Ammon's horn (tissue), 1 donor: ENCODE measurements around the gene CMTM7.

Experiments used
- DNase-seq: peaks from one replicate; pipeline ENCODE4 v3.0.0-alpha.2; 2016; ENCODE audit warnings: low spot score

The CMTM7 gene

DNA sequence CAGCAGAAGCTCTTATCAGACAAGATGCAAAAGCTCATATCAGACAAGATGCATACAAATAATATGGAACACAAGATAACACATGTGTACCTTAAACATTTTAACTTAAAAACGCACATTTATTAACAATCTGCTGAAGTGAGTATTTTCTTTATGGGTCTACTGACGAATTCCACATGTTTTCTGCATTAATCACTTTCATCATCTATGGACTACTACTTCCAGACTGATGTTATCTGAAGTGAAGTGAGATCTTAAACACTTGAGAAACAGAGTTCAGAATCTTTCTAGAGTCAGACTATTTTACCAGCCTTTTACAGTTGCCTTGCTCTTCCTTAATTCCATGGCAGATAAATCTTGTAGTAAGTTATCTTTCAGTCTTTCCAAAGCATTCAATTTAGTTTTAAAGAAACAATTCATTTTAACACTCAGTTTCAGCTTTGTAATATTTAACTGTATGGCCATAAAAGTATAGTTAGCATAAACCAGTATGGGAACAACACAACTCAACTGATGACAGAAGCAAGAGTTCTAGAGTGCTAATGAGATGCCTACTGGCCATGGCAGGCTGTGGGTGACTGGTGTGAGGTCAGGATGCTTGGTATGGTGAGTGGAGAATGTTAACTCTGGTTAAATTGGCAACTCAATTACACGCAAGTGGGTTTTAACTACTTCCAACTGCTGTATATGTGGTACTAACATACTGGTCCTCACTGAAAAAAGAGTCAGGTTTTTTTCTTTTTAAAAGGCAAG lies 101.2 kb downstream of the CMTM7 start:
- no peak for DNase-seq

DNA sequence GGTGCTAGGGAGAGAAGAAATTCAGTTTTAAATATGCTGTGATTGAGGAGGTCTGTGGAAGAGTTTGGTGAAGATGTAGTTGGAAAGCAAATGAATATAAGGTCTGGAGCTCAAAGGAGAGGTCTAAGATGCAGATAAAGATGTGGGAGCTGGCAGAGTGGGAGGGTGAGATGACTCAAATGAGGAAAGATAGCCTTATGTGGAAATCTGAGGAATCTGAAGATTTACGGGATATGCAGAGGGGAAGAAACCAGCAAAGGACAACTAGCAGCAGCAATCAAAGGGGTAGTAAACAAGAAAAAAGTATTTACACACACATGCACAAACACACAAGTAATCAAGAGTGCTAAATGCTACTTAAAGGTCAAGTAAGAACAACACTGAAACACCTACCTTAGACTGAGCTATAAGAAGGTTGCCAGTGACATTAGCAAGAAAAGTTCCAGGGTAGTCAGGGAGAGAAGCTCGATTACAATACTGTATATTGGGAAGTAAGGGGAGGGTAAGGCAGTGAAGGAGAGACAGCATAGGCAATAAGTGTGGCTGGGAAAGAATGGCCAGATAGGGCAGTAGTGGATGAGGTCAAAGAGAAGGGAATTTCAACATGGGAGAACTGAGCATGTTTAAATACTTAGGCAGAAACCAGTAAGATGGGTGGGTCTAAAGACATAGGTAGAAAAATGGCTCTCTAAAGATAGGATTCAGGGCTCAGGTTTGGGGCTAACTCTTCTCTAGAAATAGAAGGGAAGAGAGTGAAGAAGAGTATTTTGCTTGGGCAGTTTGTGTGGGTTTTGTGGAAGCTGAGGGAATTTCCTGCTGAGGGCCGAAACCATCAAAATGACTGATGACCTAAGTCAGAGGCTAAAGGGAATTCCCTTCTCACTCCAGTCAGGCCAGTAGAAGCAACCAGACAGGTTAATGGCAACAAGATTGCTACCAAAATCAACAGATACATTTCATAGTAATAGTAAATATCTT lies 102.1 kb downstream of the CMTM7 start:
- DNase-seq = no peak

DNA sequence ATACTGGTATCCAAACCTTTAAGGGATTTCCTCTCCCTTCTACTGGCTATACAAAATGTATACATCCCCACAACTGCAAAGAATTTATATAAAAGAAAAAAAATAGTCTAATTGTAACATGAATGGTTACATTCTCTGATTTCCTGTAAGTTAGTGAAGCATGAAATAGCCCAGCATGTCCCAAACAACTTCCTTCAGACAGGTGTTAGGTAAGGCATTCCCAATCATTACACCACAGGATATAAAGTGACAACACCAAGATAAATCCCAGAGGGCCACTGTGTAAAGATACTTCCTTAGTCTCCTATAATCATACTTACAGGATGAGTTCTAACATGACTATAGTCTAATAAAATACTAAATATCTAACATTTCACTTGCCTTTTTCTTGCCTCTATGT lies 103.4 kb downstream of the CMTM7 start:
- DNase-seq = no peak

DNA sequence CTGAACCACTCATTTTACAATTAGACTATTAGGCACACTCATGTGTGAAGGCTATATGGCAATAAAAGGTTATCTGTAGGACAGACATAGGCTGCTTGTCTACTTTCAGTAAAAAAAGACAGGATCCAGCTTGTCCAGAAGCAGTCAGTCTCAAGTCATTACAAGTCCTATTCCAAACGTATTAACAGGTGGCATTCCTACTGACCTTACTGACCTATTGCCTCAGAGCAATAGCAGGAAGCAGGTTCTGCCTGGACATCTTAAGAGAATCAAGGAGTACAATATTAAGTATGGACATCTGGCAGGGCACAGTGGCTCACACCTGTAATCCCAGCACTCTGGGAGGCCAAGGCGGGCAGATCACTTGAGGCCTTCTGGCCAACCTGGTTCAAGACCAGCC lies 104.0 kb downstream of the CMTM7 start:
- no peak for DNase-seq

DNA sequence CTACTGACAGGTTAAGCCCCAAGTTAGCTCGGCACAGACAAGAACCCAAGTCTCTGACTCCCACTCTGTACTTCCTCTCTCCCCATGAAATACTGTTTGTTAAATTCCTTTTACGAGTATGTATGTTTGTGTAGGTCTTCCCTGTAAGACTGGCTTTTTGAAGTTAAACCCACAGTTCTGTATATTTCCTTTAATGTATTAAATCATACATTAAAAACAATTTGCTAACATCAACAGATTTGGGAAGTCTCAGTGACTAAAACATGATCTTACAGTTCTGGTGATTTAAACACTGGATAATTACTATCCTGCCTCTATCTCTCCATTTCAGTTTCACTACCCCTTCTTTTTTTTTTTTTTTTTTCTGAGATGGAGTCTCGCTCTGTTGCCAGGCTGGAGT lies 106.6 kb downstream of the CMTM7 start:
- no peak for DNase-seq

DNA sequence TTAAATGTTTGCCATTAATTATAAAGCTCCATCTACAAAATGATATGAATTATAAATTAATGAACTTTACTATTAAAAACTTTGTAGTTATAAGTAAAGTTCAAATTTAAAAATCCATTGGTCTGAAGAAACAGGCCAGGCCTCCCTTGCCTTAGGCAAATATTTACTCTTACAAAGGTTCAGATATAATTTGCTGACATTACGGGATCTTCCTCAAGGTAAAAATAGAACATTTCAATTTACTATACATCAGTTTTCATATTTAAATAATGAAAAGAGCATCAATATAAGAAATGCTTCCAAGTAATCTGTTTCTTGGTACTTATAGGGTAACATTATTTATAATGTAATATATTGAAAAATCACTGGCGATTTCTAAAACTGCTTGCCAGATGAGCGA lies 107.3 kb downstream of the CMTM7 start:
- no peak for DNase-seq

DNA sequence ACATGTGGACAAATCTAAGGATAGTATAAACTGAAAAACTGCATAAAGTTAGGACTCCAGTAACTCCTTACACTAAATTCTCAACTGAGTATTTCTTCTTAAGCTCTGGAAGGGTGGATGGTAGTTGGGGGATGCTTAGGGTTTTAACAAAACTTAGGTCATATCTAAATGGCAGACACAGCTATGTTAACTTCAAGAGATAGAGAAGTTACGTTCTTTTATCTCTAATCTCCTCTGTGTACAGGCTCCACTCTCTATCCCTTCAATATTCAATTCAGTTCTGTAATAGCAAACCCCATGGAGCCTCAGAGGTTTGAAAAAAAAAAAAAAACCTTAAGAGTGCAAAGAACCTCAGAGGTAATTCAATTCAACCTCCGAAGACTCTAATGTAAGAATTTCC lies 107.9 kb downstream of the CMTM7 start:
- DNase-seq = no peak

DNA sequence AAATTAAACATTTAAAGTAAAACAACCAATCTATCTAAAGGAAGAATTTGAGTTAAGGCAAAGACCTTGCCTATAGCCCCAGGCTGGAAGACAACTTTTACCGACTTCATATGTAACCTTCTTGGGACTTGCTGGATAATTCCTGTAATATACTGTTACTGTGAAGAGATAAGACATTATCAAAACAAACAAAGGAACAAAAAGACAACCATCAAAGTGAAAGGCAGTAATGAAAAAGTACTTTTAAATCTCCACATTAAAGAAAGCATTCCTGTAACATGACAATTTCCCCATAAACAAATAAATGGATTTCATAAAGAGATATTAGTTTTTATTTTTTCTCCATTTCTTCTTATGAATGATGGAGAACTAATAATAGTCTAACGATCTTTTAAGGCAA lies 108.6 kb downstream of the CMTM7 start:
- DNase-seq = no peak

DNA sequence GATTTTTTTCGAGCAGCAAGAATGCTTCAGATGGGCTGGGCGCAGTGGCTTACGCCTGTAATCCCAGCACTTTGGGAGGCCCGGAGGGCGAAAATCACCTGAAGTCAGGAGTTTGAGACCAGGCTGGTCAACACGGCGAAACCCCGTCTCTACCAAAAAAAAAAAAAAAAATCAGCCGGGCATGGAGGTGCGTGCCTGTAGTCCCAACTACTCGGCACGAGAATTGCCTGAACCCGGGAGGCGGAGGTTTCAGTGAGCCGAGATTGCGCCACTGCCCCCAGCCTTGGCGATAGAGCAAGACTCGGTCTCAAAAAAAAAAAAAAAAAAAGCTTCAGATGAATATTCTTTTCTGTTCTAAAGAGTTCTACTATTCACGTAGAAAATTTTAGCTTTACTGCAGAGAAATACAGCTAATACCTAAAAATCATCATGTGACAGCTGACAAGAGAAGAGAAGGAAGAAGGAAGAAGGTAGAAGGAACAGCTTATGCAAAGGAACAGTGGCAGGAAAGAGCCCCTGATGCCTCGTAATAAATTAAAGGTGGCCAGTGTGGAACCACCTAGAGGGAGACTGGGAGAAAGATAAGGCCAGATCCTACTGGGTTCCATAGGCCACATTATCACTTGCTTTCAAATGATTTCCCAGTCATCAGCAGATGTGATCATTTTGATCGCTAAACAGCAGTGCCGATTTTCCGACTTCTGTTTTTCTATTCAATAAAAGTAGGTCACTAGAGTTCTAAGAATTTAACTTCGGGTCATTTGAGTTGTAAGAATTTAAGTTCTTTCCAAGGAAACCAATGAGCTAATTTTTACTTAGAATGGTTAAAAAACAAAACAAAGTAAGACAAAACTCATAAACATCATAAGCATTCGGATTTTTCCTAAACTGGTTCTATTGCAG lies 109.5 kb downstream of the CMTM7 start:
- no peak for DNase-seq

DNA sequence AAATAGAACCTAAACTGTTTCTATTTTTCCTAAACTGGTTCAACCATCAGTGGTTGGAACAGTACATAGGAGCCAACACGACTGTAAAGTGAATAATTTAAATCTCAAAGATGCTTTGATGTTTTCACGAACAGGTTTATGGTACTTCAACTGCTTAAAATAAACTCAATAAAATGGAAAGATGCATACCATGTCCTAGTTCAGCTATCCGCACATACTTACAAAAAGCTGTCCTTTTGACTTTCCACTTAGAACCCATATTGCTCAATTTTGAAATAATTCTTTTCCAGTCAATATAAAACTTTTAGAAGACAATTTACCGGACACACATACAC lies 110.1 kb downstream of the CMTM7 start:
- no peak for DNase-seq

DNA sequence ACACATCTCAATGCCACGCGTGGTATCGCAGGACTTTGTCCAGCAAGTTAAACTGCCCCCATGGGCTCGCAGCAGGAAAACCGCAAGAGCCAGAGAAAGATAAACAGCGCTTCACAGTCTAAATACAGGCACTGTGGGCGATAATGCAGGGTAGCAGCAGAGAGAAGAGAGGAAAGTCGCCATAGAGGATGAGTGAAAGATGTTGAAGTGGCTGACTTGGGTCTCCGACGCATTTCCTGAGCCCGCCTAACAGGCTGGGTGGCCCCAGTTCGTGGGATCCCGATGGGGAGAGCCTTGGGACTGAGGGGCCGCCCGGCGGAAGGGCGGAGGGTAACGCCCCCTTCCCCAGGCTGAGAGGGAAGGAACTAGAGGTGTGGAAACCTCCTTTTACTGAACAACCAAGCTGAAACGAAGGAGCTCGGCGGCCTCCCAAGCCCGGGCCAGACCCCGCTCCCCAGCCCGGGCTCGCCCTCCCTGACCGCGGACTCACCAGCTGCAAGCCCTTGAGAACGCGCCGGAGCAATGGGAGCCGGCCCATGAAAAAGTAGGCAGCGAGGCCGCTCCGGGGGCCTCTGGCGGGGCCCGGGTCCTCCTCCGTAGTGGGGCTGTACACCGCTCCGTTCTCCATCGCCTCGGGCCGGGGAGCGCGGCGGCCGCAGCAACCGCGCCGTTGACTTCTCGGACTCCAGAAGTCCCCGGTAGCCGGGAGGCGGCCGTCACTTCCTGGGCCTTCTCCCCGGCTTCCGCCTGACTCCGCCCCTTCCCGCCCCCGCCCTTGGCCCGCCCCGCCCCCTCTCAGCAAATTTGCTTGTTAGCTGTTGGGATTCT lies 110.7 kb downstream of the CMTM7 start, which contains the start of gene CMTM6:
TSS of gene CMTM6 (minus strand) at position 735 of the 828 bp plus-strand sequence. CDS start at position 628, 107 bp downstream.
- DNase-seq = peak; percentile 85

DNA sequence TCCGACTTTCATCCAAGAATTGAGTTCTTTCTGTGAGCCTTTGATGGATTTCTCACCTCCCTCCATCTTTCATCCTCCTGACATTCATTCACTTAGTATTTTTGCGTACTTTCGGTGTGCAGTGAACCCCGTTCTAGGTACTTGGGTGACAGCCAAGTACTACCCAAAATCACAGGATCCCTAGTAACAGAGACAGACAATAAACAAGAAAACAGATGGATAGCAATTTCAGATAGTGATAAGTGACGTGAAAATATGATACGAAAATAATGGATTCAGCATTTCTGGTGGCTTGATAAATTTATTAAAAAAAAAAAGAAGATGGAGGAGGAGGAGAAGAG lies 111.3 kb downstream of the CMTM7 start:
- DNase-seq = no peak
